Smooth muscle cell of the brain vasculature (primary cell): ENCODE data around the gene TSC2.

Experiments used
- DNase-seq: peaks from one replicate; pipeline ENCODE4 v3.0.0-alpha.2; 2012; ENCODE audit warnings: low read depth, low spot score

The TSC2 gene

GRCh38 chr16:2047330-2048115, at the start of gene TSC2, which contains the start of gene NTHL1:
TSS of gene TSC2 (plus strand) at chr16:2047985. CDS start at chr16:2048616, 631 bp downstream.
TSS of gene NTHL1 (minus strand) at chr16:2047834. CDS start at chr16:2047823, 11 bp downstream.
- DNase-seq, result peak; percentile 90

DNA sequence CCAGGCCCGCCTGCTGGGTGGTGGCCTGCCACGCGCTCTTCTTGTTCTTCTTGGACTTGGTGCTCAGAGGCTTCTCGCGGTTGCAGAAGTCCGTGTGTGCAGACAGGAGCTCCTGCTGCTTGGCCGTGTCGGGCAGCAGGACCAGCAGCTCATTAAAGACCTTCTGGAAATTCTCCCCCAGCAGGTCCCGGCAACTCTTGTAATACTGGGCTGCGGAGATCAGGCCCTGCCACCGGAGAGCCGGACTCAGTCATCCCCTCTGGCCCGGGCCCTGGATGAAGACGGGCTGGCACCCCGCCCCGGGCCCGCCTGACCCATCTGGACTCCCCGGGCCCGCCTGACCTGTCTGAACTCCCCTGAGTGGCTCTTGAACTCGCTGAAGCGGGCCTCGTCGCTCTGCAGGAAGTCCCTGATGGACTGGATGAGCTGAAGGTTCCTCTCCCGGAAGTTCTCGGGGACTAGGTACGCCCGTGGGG, 49.4 kb upstream of the TSC2 start:
- DNase-seq, result no peak

DNA sequence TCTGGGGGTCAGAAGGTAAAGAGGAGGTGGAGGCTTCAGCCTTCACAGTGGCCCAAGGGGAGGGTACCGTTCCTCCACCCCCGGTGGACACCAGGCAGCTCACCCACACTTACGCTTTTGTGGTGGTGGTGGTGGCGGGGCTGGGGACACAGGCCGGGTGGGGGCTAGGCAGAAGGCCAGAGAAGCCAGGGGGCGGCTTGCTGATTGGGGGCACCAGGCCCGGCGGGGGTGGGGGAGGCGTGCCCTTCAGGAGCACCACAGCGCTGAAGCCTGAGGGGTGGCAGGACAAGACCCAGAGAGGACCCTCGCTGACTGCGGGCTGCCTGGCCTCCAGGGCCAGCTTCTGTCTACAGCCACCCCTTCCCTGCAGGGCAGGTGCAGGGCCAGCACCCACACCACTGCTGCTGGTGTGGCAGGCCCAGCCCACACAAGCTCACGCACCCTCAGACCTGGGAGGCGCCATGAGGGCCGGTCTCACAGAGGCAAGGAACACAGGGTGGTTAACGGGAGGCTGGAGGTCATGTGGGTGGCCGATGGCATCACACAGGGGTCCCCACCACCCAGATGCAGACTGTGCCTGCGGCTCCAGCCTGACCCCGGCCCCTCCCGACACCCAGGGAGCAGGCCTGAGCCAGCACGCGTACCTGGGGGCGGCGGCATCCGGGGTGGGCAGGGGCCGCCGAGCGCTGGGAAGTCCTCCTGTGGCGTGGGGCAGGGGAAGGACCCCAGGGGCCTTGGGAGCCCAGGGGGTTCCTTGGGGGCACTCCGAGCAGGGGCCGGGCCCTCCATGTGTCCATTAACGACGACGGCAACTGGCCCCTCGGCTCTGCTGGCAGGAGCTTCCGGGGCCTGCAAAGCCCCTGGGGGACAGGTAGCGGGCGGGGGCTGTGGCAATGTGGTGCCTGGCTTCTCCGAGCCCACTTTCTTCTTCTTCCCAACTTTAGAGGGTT, 48.7 kb upstream of the TSC2 start:
- no peak for DNase-seq

- no peak for DNase-seq
Measured at GRCh38 chr16:1999866-2000514, 47.8 kb upstream of the TSC2 start.

DNA sequence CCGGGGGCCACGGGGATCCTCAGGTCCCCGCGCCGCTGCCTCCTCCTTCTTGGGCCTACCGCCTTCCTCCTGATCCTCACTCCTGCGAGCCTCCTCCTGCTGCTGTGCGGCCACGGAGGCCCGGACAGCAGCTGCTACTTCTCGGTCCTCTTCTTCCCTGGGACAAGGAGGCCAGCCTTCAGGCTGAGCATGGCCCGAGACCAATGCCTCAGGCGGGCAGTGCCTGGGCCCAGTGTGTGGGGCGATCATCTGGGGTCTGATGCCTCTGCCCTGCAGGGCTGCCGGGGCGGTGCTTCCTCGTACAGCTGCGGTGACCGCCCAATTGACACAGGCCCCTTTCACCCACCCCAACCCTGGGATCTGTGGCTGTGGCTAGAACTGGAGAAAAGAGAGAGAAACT, 46.8 kb upstream of the TSC2 start:
- DNase-seq, result no peak

DNA sequence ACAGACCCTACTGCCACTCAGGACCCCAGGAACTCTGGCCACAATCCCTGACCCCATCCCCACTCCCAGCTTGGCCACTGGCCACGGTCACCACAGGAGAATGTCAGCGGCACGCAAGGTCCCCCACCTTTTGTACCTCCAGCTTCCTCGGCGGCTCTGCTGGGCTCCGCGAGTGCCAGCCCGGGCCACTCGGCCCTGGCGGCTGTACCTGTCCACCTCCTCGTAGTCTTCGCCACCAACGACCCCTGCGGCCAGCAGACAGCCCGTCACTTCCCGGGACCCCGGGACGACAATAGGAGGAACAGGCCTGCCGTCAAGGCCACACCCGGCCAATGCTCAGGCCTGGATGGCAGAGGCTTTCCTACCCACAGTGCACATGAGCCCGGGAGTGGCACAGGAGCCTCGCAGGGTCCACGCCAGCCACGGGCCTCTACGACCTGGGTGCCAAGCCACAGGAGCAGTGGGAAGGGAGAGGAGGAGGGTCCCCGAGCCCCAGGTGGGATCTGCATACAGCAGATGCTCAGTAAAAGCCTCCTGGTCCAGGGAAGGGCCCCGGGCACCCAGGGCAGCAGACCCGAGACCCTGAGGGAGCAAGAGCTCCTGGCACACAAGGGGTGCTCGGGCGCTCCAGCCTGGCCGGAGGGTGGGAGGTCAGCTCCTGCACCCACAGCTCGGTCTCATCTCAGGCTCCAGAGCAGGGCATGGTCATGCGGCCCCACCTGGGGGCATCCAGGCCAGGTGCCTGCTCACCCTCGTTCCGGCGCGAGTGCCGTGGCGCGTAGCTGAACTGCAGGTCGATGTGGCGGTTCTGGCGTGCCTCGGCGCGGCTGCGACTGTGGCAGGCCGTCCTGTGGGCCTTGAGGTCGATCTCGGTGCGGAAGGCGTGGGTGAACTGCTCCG, 46.1 kb upstream of the TSC2 start:
- DNase-seq, result no peak

DNA sequence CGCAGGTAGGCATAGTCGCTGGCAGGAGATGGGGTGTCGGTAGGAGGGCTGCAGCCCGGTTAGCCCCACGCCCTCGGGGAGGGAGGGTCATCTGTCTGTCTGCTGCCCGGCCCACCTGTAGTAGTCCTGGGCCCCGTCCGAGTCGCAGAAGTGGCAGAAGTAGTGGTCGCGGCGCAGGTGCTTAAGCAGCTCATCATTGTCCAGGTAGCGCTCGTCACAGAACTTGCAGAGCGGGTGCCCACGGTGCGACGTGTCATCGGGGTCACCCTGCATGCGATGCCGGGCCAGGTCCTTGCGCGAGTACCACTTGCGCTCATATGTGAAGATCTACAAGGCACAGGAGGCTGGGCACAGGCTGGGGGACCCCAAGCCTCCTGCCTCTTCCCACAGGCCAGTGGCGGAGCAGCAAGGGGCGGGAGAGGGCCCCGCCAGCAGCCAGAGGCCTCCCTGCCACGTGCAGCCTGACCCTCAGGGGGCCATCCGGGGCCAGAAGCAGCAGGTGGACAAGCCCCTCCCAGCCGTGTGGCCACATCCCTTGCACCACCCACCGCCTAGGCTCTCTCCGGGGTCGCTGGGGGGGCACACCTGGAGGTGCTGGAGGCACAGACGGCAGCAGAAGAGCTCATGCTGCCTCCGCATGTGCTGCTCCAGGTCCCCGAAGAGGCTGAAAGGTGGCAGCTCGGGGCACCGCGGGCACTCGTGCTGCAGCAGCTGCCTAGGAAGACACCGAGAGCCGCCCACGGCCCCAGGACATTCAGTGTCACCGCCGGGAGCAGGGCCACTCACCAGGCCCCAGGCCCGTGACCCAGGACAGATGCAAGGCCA, 45.2 kb upstream of the TSC2 start:
- no peak for DNase-seq

DNA sequence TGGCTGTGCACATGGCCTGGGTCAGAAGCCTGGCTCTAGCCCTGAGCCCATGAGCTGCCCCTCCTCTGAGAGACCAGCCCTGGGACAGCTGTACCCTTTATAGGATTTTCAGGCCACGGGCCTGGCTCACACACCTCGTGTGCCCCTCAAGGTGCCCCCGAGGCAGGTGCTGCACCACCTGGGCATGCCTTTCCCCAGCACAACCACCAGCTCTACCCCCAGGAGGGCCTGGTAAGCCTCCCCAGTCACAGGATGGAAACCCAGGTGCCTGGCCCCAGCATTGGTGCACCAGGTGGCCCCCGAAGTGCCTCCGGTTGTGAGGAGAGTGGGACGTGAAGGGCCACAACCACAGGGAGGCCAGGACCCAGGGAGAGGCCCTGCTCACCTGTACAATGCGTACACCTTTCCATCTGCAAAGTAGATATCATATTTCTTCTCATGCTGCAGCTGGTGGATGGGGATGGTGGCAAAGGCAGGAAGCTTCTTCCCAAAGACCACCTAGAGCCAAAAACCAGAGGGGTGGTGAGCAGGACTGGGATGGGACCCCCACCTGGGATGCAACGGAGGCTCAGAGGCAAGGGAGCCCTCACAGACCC, 44.5 kb upstream of the TSC2 start:
- no peak for DNase-seq

- DNase-seq, result peak; percentile 61
Measured at GRCh38 chr16:2003827-2004641, 43.8 kb upstream of the TSC2 start.

GRCh38 chr16:2004795-2005517, 42.8 kb upstream of the TSC2 start:
- no peak for DNase-seq

- no peak for DNase-seq
Measured at GRCh38 chr16:2005646-2006045, 42.1 kb upstream of the TSC2 start.

DNA sequence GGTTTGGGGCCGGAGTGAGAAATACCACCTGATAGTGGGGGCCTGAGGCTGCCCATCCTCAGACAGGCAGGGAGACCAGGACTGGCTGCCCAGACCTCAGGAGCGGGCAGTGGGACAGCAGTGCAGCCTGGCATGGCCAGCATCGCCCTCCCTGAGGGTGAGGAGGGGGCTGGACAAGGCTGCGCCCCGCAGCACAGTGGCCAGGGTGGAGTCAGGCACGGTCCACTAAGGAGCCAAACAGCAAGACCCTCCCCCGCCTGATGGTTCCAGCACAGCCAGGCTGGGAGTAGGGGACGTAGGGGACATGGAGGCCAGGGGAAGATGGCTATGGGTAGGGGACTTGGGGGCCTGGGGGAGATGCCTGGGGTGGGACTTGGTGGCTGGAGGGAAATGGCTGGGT, 41.5 kb upstream of the TSC2 start:
- no peak for DNase-seq

DNA sequence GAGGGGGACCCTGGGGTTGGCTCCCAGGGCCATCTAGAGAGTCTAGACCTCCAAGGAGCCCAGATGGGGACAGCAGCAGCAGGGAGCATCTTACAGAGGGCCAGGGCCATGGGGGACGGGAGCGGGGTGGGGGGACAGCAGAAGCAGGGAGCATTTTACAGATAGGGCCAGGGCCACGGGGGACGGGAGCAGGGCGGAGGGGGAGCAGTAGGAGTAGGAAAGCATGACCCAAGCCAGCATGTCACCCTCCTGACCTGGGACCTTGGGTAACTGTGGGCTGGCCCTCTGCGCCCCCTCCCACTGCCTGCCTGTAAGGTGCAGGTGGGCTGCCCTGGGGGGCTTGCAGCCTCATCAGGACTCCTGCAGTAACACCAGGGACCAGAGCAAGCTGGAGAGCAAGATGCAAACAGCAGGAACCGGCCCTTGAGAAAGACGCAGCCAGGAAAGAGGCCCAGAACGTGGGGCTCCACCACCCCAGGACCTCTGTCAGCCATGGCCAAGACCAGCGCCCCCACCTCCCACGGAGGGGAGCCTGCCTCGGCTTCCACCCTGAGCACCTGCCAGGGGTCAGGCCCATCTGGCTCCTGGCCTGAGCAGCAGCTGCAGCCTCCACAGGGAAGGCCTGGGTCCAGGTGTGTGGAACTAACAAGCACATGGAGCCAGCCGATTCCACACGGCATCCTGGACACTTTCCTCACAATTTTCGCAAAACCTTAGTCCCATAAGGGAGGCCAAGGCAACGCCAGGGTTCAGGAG, 40.5 kb upstream of the TSC2 start:
- no peak for DNase-seq

DNA sequence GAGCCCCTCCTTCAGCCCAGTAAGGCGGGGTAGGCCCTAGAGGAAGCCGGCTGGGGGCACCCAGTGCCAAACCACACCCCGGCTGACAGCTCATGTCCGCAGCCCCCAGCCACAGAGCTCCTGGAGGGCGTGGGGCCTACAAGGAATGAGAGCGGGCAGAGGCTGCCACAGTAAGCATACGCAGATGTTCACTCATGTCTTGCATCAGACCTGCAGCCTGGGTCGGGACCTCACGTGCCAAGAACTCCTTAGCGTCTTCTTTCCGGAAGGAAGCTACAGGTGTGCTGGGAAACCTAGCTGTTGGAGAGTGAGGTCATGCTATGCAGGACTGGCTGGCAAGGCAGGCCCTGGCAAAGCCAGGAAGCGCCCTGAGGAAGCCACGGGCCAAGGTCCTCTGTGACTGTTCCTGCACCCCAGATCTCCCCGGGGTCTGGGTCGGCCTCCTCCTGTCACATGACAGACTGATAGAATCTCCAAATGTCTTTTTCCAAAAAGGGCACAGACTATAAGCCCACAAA, 39.7 kb upstream of the TSC2 start:
- no peak for DNase-seq

GRCh38 chr16:2008631-2009163, 39.1 kb upstream of the TSC2 start:
- DNase-seq, result no peak

DNA sequence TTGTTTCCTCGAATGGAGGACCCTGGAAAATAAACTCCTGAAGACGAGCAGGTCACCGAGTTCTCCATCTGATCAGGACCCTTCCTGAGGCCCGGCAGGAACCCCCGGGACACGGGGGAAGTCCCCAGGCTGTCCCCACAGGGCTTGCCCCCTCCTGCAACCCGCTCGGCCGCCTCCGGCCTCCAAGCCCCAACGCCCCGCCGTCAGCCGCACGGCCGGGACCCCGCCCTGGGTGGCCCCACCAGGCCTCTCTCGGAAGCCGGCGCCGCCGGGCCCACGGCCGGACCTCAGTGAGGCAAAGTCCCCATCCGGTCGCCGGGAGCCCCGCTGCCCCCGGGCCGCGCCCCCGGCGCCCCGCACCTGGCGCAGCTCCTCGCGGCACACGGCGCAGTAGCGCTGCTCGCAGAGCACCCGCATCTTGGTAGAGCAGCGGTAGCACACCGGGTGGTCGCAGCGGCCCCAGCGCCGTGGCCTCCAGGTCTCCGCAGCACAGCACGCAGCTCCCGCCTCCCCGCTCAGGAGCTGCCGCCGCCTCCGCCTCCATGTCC, 38.5 kb upstream of the TSC2 start:
- no peak for DNase-seq
